SH-SY5Y (cell line): ENCODE measurements around the gene HMOX1.

Experiments
- GATA2 ChIP-seq: IDR thresholded peaks from 2 replicates; pipeline ENCODE4 v1.6.1; 2011; ENCODE audit warnings: mild to moderate bottlenecking, low read depth, low read length
- GATA3 ChIP-seq: IDR thresholded peaks from 2 replicates; pipeline ENCODE4 v1.6.1; 2011; ENCODE audit warnings: low read depth, mild to moderate bottlenecking, low read length, moderate library complexity

DNA sequence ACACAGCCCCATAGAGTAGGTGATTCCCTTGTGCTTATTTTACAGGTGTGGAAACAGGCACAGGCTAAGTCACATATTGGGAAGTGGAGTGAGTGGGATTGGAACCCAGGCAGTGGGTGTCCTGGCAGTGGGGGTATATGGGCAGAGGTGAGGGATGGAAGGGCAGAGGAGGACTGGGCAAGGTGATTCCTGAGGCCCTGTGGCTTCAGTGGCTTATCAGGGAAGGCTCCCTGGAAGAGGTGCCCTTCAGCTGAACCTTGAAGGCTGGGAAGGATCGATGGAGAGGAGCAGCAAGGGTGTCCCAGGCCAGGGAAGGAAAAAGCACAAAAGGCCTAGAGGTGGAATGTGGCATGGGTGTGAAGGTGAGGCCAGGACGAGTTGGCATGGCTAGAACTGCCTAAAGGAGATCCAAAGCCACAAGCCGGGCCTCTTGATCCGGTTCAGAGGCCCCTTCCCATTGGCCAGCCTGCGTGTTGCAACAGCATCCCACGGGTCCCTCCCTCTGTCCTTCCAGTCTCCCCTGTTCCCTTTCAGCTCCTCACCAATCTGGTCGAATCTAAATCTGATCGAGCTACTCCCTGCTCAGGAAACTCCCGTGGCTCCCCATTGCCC, 60.7 kb downstream of the HMOX1 start:
- no peak for TF ChIP-seq GATA3
- no peak for TF ChIP-seq GATA2
